NCI-H1092 (cell line): ENCODE results near the gene LRRN4CL.

ENCODE experiments used
- DNase-seq: peaks from one replicate; lab custom pipeline; 2025; lab: John Stamatoyannopoulos, UW

Gene LRRN4CL

GRCh38 chr11:62646825-62647608 lies 42.3 kb downstream of the LRRN4CL start:
- DNase-seq: no peak

GRCh38 chr11:62645946-62646824 lies 43.1 kb downstream of the LRRN4CL start, which contains the start of gene GANAB:
TSS of gene GANAB (minus strand) at chr11:62646613. CDS start at chr11:62646599, 14 bp downstream.
- peak; percentile 99 for DNase-seq

GRCh38 chr11:62645671-62645945 lies 43.7 kb downstream of the LRRN4CL start:
- DNase-seq: no peak

DNA sequence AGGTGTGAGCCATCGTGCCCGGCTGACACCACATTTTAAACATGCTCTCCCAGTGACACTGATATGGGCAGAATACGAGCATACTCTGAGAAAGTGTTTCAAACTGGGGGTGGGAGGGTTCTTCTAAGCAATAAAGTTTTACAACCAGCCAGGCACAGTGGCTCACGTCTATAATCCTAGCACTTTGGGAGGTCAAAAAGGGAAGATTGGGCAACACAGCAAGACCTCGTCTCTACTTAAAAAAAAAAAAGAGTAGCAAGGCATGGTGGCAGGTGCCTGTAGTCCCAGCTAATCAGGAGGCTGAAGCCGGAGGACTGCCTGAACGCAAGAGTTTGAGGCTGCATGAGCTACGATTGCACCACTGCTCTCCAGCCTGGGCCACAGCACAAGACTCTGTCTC lies 45.1 kb downstream of the LRRN4CL start:
- no peak for DNase-seq
